ENCODE data around the gene OPN5.

OPN5 gene

DNA sequence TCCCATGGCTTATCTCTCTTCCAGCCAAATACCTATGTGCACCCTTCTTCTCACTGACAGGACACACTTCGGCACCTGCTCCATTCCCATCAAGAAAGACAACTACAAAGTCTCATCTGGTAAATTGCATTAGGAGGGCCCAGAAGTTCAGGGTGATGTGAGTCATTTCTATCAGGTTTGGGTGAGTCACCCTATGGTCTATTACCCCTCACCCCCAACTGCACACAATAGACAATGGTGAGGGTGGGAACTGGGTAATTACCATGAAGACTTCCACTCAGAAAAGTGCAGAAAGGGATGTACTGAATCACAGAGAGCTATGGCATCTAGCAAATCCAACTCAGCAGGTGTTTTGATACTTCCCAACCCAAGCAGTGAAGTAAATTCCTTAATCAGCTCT is 54.8 kb downstream of the OPN5 start:
- Histone ChIP-seq H3F3A (ENCODE audit: low read depth) (no peaks in the 10 kb centered on the region), H3K9ac (ENCODE audit: low read depth, low read length, poor library complexity, severe bottlenecking) (no peak overlapping the region), H3K36me3 (ENCODE audit: insufficient read depth, low read length) (no peaks in the 10 kb centered on the region), H3K9me2 (replicated peaks; ENCODE audit: low read depth, low read length) (no peaks in the 10 kb centered on the region), H3K4me3 (ENCODE audit: low read length, poor library complexity, severe bottlenecking) (no peak overlapping the region), H3K27me3 (ENCODE audit: insufficient read depth, low read length, poor library complexity, severe bottlenecking) (no peaks in the 10 kb centered on the region), H3K4me1 (ENCODE audit: insufficient read depth, low read length, poor library complexity, severe bottlenecking) (no peaks in the 10 kb centered on the region), H4K20me1 (ENCODE audit: insufficient read depth, low read length, poor library complexity, severe bottlenecking) (no peaks in the 10 kb centered on the region), H3K79me2 (ENCODE audit: insufficient read depth, low read length) (no peaks in the 10 kb centered on the region), H3K9me3 (ENCODE audit: insufficient read depth, low read depth, low read length) (no peaks in the 10 kb centered on the region), H2AFZ (ENCODE audit: low read length) (no peak overlapping the region), H3K4me2 (ENCODE audit: low read depth, low read length, poor library complexity, severe bottlenecking) (no peak overlapping the region)
- TF ChIP-seq, protein P1, sequence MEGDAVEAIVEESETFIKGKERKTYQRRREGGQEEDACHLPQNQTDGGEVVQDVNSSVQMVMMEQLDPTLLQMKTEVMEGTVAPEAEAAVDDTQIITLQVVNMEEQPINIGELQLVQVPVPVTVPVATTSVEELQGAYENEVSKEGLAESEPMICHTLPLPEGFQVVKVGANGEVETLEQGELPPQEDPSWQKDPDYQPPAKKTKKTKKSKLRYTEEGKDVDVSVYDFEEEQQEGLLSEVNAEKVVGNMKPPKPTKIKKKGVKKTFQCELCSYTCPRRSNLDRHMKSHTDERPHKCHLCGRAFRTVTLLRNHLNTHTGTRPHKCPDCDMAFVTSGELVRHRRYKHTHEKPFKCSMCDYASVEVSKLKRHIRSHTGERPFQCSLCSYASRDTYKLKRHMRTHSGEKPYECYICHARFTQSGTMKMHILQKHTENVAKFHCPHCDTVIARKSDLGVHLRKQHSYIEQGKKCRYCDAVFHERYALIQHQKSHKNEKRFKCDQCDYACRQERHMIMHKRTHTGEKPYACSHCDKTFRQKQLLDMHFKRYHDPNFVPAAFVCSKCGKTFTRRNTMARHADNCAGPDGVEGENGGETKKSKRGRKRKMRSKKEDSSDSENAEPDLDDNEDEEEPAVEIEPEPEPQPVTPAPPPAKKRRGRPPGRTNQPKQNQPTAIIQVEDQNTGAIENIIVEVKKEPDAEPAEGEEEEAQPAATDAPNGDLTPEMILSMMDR (conservative IDR thresholded peaks at IDR 0.05; ENCODE audit: low read length), result no peak
- no peak for TF ChIP-seq EZH2phosphoT487 (IDR thresholded peaks at IDR 0.05; ENCODE audit: borderline replicate concordance)

DNA sequence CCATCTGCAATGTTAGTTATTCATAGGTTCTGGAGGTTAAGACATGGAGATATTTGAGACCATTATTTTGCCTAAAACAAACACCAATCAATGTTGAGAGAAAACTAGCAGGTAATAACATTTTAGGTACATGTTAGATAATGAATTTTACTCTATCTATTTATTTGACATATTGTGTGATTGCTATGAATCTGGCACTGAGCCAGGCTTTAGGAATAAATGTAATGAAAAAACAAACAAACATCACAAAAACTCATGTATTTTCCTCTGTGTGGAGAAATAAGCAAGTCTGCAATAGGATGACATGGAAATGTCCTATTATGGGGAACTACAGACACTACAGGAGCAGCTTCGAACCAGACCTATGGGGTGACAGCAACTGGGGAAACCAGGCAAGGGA is 57.8 kb downstream of the OPN5 start:
- Histone ChIP-seq H3K9me2 (replicated peaks; ENCODE audit: low read depth, low read length) (no peaks in the 10 kb centered on the region), H3K9me3 (ENCODE audit: insufficient read depth, low read depth, low read length) (no peaks in the 10 kb centered on the region), H3F3A (ENCODE audit: low read depth) (no peaks in the 10 kb centered on the region), H3K9ac (ENCODE audit: low read depth, low read length, poor library complexity, severe bottlenecking) (no peak overlapping the region), H3K4me3 (ENCODE audit: low read length, poor library complexity, severe bottlenecking) (no peak overlapping the region), H3K4me1 (ENCODE audit: insufficient read depth, low read length, poor library complexity, severe bottlenecking) (no peaks in the 10 kb centered on the region), H3K36me3 (ENCODE audit: insufficient read depth, low read length) (no peaks in the 10 kb centered on the region), H3K79me2 (ENCODE audit: insufficient read depth, low read length) (no peaks in the 10 kb centered on the region), H3K27me3 (ENCODE audit: insufficient read depth, low read length, poor library complexity, severe bottlenecking) (no peaks in the 10 kb centered on the region), H4K20me1 (ENCODE audit: insufficient read depth, low read length, poor library complexity, severe bottlenecking) (no peaks in the 10 kb centered on the region), H3K4me2 (ENCODE audit: low read depth, low read length, poor library complexity, severe bottlenecking) (no peak overlapping the region), H2AFZ (ENCODE audit: low read length) (no peak overlapping the region)
- no peak for TF ChIP-seq EZH2phosphoT487 (IDR thresholded peaks at IDR 0.05; ENCODE audit: borderline replicate concordance)
- TF ChIP-seq, protein P1 (conservative IDR thresholded peaks at IDR 0.05; ENCODE audit: low read length), result no peak

DNA sequence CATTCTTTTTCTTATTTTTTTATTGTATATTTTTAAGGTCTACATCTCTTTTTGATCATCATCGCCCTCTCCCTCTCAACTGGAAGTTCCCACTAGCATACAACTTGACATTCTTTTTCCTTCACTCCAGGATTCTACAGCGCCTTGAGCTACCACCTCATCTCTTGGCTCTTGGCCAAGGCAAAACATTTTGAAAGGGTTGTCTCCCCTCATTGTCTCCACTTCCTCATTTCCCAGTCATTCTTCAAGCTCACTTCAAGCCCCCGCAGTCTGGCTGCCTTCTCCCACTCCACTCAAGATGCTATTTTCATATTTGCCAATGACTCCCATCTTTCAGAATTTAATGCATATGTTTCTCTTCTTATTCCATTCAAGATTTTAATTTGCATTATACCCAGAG is 63.0 kb downstream of the OPN5 start:
- Histone ChIP-seq H2AFZ (ENCODE audit: low read length) (no peak overlapping the region), H3K4me2 (ENCODE audit: low read depth, low read length, poor library complexity, severe bottlenecking) (no peak overlapping the region), H3K79me2 (ENCODE audit: insufficient read depth, low read length) (no peaks in the 10 kb centered on the region), H3K4me3 (ENCODE audit: low read length, poor library complexity, severe bottlenecking) (no peak overlapping the region), H3K27me3 (ENCODE audit: insufficient read depth, low read length, poor library complexity, severe bottlenecking) (no peaks in the 10 kb centered on the region), H3K9me3 (ENCODE audit: insufficient read depth, low read depth, low read length) (no peaks in the 10 kb centered on the region), H3K9me2 (replicated peaks; ENCODE audit: low read depth, low read length) (no peaks in the 10 kb centered on the region), H3K4me1 (ENCODE audit: insufficient read depth, low read length, poor library complexity, severe bottlenecking) (no peaks in the 10 kb centered on the region), H3F3A (ENCODE audit: low read depth) (no peaks in the 10 kb centered on the region), H3K9ac (ENCODE audit: low read depth, low read length, poor library complexity, severe bottlenecking) (no peak overlapping the region), H4K20me1 (ENCODE audit: insufficient read depth, low read length, poor library complexity, severe bottlenecking) (no peaks in the 10 kb centered on the region), H3K36me3 (ENCODE audit: insufficient read depth, low read length) (no peaks in the 10 kb centered on the region)
- TF ChIP-seq, protein P1 (conservative IDR thresholded peaks at IDR 0.05; ENCODE audit: low read length), result no peak
- no peak for TF ChIP-seq EZH2phosphoT487 (IDR thresholded peaks at IDR 0.05; ENCODE audit: borderline replicate concordance)

Measured in Loucy (cell line).